Neutrophil (primary cell): ENCODE results near the gene CLDN10.

Source experiments
- H3K27ac ChIP-seq: fragments of 200-600 bp; sonication (generic); 2 replicates; pipeline ENCODE4 v1.5.1; 2016; ENCODE audit warnings: mild to moderate bottlenecking, moderate library complexity
- H3K27me3 ChIP-seq: fragments of 200-600 bp; sonication (generic); 2 replicates; pipeline ENCODE4 v1.6.0; 2016; ENCODE audit warnings: mild to moderate bottlenecking
- H3K36me3 ChIP-seq: fragments of 200-600 bp; sonication (generic); 2 replicates; pipeline ENCODE4 v1.5.1; 2017
- H3K4me1 ChIP-seq, 2 experiments: fragments of 200-600 bp in 1 of 2; sonication (generic) in 1 of 2; 1 replicate in 1 of 2; 2 replicates in 1 of 2; pipeline versions ENCODE4 v1.5.1 to v1.6.1; 2013 to 2016; ENCODE audit warnings: low read depth in 1 of 2, low read length in 1 of 2, mild to moderate bottlenecking in 1 of 2, moderate library complexity in 1 of 2; ENCODE audit not compliant: control insufficient read depth in 1 of 2, insufficient read depth in 1 of 2
- H3K4me3 ChIP-seq, 2 experiments: fragments of 200-600 bp in 1 of 2; sonication (generic) in 1 of 2; 1 replicate in 1 of 2; 2 replicates in 1 of 2; pipeline ENCODE4 v1.5.1; 2013 to 2016; ENCODE audit warnings: low read depth in 1 of 2, low read length in 1 of 2, mild to moderate bottlenecking in 1 of 2, moderate library complexity in 1 of 2
- H3K9me3 ChIP-seq: fragments of 200-600 bp; sonication (generic); 2 replicates; pipeline ENCODE4 v1.5.1; 2016
- TF ChIP-seq, protein P1 (sequence below): fragments of 200-600 bp; sonication (generic); IDR thresholded peaks from 2 replicates; pipeline ENCODE4 v1.5.1; 2016; ENCODE audit warnings: antibody characterized with exemption

CLDN10 gene

DNA sequence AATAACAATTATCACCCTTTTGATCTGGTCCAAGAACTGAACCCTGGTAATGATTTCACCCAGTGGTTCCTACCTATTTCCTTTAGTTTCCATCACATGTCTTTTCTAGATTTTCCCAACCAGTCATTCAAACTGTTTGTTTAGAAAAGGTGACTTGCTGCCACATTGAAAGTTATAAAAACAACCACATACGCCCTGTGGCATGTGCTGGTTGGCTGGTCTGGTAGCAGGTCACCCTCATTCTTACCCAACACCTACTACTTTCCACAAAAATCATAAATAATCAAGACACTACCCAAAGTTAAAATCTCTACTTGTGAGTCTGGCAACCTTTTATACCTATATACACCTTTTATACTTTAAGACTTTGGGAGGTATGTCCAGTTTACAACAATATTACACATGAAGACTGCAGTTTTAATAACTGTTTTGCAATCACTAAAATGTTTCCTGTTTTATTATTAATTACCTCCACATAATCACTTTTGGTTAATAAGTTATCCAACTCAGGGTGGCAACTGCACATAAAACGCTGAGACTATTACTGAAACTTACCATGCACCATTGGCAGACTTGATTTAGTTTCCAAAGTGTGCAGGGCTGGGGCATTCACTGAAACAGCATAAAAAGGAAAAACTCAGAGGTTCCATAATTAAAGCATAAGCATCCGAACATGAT lies 53.1 kb downstream of the CLDN10 start:
- Histone ChIP-seq H3K4me3 (no peak overlapping the region), H3K27ac (no peak overlapping the region), H3K36me3 (no peaks in the 10 kb centered on the region), H3K27me3 (peaks cover 25% of the 10 kb centered on the region), H3K4me1 (no peaks in the 10 kb centered on the region), H3K9me3 (no peaks in the 10 kb centered on the region)
- TF ChIP-seq, protein P1, sequence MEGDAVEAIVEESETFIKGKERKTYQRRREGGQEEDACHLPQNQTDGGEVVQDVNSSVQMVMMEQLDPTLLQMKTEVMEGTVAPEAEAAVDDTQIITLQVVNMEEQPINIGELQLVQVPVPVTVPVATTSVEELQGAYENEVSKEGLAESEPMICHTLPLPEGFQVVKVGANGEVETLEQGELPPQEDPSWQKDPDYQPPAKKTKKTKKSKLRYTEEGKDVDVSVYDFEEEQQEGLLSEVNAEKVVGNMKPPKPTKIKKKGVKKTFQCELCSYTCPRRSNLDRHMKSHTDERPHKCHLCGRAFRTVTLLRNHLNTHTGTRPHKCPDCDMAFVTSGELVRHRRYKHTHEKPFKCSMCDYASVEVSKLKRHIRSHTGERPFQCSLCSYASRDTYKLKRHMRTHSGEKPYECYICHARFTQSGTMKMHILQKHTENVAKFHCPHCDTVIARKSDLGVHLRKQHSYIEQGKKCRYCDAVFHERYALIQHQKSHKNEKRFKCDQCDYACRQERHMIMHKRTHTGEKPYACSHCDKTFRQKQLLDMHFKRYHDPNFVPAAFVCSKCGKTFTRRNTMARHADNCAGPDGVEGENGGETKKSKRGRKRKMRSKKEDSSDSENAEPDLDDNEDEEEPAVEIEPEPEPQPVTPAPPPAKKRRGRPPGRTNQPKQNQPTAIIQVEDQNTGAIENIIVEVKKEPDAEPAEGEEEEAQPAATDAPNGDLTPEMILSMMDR, result no peak

DNA sequence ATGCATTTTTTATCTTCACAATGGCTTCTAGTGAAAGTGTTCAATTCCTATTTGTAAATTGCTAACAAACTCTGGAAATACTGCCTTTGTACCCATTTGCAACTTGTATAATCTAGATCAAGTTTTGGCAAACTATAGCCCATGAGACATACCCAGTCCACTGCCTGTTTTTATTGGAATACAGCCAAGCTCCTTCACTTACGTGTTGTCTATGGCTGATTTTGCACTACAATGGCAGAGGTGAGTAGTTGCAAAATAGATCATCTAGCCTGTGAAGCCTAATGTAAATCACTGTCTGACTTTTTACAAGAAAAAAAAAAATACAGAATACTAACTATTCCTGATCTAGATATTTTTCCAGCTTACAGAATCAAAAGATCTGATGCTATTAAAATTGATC lies 54.8 kb downstream of the CLDN10 start:
- no peaks in the 10 kb centered on the region for H3K36me3 ChIP-seq
- H3K27ac ChIP-seq, result no peak overlapping the region
- TF ChIP-seq, protein P1, result no peak

DNA sequence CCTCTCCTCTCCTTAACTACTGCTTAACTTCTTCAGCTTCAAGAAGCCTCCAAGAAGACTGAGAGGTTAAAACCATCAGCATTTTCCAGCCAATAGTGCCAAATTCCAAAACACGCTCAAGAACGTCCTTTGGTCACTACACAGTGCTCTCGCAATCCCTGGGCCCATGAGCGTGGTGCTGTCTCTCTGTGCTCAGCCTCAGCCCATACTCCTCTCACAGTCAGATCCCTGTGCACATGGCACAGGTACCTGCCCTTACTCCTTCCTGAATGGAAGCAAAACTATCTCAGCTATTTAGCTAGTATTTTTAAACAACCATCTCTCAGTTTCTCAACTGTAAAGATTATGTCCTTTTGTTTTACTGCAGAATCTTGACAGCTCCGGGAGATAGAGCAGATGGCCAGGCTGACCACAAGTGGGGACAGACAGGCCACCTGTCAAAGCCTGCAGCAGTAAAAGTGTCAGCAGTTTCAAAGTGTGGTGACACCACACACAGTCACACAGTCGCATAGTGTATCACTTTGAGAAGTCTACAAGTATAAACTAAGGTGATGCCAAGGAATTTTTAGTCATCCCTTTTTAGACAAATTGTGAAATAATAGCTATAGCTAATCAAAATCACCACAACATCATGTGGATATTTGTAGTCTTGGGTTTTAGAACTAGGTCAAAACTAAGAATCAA lies 56.3 kb downstream of the CLDN10 start:
- H3K27me3 ChIP-seq, result peaks cover 10% of the 10 kb centered on the region
- H3K4me3 ChIP-seq, result no peak overlapping the region
- no peaks in the 10 kb centered on the region for H3K9me3 ChIP-seq
- no peaks in the 10 kb centered on the region for H3K36me3 ChIP-seq
- H3K27ac ChIP-seq, result no peak overlapping the region
- no peaks in the 10 kb centered on the region for H3K4me1 ChIP-seq
- TF ChIP-seq, protein P1, result no peak

More for the DNA sequence above, 54.8 kb downstream of the CLDN10 start:
- no peaks in the 10 kb centered on the region for H3K4me1 ChIP-seq
- peaks cover 10% of the 10 kb centered on the region for H3K27me3 ChIP-seq
- H3K4me3 ChIP-seq, result no peak overlapping the region
- no peaks in the 10 kb centered on the region for H3K9me3 ChIP-seq

DNA sequence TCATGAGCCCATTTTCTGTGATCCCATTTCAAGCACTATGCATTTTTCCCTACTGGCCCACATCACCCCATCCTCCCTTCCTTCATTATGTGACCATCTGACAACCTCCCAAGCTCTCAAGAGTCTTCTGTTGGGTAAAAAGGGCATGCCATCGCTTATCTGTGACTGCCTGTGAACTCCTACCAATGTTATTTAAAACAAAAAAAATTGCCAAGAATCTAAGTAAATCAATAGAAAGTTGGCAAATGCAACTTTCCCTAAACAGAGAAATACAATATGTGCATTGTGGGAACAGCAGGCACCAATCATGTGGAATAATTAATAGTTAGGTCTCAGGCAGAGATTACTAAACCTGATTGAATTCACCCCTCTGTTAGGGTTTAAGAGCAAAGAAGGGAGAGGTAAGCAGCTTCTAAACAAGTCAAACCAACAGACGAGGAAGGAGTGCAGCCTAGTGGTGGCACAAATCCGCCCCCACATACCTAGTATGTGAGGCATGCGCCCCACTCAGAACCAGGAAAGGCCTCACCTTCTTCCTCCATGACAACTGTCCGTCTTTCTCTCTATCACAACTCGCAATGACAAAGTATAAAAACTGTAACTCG lies 62.2 kb downstream of the CLDN10 start:
- no peak overlapping the region for H3K4me3 ChIP-seq
- TF ChIP-seq, protein P1, result no peak
- H3K4me1 ChIP-seq, result no peaks in the 10 kb centered on the region
- H3K27ac ChIP-seq, result no peak overlapping the region
- H3K27me3 ChIP-seq, result no peaks in the 10 kb centered on the region
- H3K36me3 ChIP-seq, result no peaks in the 10 kb centered on the region
- no peaks in the 10 kb centered on the region for H3K9me3 ChIP-seq

DNA sequence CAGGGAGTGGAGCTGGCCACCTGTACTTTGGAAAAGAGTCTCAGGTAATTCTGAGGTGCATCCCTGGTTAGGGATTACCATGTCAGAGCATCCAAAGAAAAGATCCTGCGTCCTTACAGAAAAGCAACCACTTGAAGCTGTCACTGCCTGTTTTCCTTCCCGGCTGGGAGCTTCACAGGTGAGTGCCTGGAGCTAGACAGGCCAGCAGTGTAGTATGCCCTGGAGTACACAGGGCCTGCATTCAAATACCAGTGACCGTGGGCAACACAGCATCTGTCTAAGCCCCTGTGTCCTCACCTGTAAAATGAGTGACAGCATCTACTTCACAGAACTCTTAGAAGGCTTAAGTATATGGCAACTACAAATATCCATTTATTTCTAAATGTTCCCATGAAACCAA lies 63.0 kb downstream of the CLDN10 start:
- Histone ChIP-seq H3K27ac (no peak overlapping the region), H3K36me3 (no peaks in the 10 kb centered on the region), H3K4me1 (no peaks in the 10 kb centered on the region)

More for the DNA sequence above, 63.0 kb downstream of the CLDN10 start:
- TF ChIP-seq, protein P1, result no peak
- Histone ChIP-seq H3K27me3 (no peaks in the 10 kb centered on the region), H3K9me3 (no peaks in the 10 kb centered on the region), H3K4me3 (no peak overlapping the region)
